Measurements from ENCODE around the gene C19orf47. TPM values are rescaled to one million over a fixed set of nuclear protein-coding genes. Genes with fewer than 3 reads are reported as not detected.
"Not testable (repeated sequence)": the region's sequence is repeated elsewhere in the genome, so short reads cannot be mapped to it uniquely, and the experiment has no call there.

The C19orf47 gene
- total and polyA plus RNA-seq, 4 donors, result 6.9 to 24.4 (median 15.8) TPM

GRCh38 chr19:40377876-40378385, 29.7 kb upstream of the C19orf47 start:
- no peak overlapping the region for H3K27ac ChIP-seq (ENCODE audit: low read depth, low read length)
- H3K4me1 ChIP-seq (ENCODE audit: control insufficient read depth, insufficient read depth, low read length), result no peaks in the 10 kb centered on the region
- no peaks in the 10 kb centered on the region for H3K27me3 ChIP-seq (ENCODE audit: control insufficient read depth, insufficient read depth, low read length)
- H3K36me3 ChIP-seq (ENCODE audit: control insufficient read depth, insufficient read depth, low read length), result peaks cover 82% of the 10 kb centered on the region
- no peak overlapping the region for H3K4me3 ChIP-seq (ENCODE audit: low read depth, low read length)
- DNase-seq (ENCODE audit: low read depth in 4 of 6, low spot score in 6 of 6), result no peak
- H3K9me3 ChIP-seq (ENCODE audit: control insufficient read depth, insufficient read depth, low read length), result no peaks in the 10 kb centered on the region
- 85% methylated on average over 21 of the region's 25 CpGs for WGBS (ENCODE audit: insufficient coverage)

- Histone ChIP-seq H3K36me3 (ENCODE audit: control insufficient read depth, insufficient read depth, low read length) (peaks cover 97% of the 10 kb centered on the region), H3K27me3 (ENCODE audit: control insufficient read depth, insufficient read depth, low read length) (no peaks in the 10 kb centered on the region), H3K4me1 (ENCODE audit: control insufficient read depth, insufficient read depth, low read length) (no peaks in the 10 kb centered on the region), H3K4me3 (ENCODE audit: low read depth, low read length) (no peak overlapping the region), H3K9me3 (ENCODE audit: control insufficient read depth, insufficient read depth, low read length) (no peaks in the 10 kb centered on the region), H3K27ac (ENCODE audit: low read depth, low read length) (no peak overlapping the region)
- no peak for DNase-seq (ENCODE audit: low read depth in 4 of 6, low spot score in 6 of 6)
- WGBS (ENCODE audit: insufficient coverage), result 95% methylated on average over 15 of the region's 17 CpGs
Measured at GRCh38 chr19:40376286-40376862, 28.2 kb upstream of the C19orf47 start.

- H3K4me3 ChIP-seq (ENCODE audit: low read depth, low read length), result no peak overlapping the region
- no peaks in the 10 kb centered on the region for H3K9me3 ChIP-seq (ENCODE audit: control insufficient read depth, insufficient read depth, low read length)
- WGBS (ENCODE audit: insufficient coverage), result 98% methylated on average over 7 of the region's 7 CpGs
- H3K36me3 ChIP-seq (ENCODE audit: control insufficient read depth, insufficient read depth, low read length), result peaks cover 98% of the 10 kb centered on the region
- no peak overlapping the region for H3K27ac ChIP-seq (ENCODE audit: low read depth, low read length)
- no peaks in the 10 kb centered on the region for H3K27me3 ChIP-seq (ENCODE audit: control insufficient read depth, insufficient read depth, low read length)
- no peaks in the 10 kb centered on the region for H3K4me1 ChIP-seq (ENCODE audit: control insufficient read depth, insufficient read depth, low read length)
- no peak for DNase-seq (ENCODE audit: low read depth in 4 of 6, low spot score in 6 of 6)
Measured at GRCh38 chr19:40374084-40374483, 25.9 kb upstream of the C19orf47 start.

GRCh38 chr19:40371802-40372122, 23.6 kb upstream of the C19orf47 start:
- 94% methylated on average over 2 of the region's 5 CpGs for WGBS (ENCODE audit: insufficient coverage)
- no peak for DNase-seq (ENCODE audit: low read depth in 4 of 6, low spot score in 6 of 6)
- H3K36me3 ChIP-seq (ENCODE audit: control insufficient read depth, insufficient read depth, low read length), result peaks cover 95% of the 10 kb centered on the region
- H3K4me3 ChIP-seq (ENCODE audit: low read depth, low read length), result no peak overlapping the region
- peaks cover 13% of the 10 kb centered on the region for H3K4me1 ChIP-seq (ENCODE audit: control insufficient read depth, insufficient read depth, low read length)
- no peaks in the 10 kb centered on the region for H3K9me3 ChIP-seq (ENCODE audit: control insufficient read depth, insufficient read depth, low read length)
- H3K27ac ChIP-seq (ENCODE audit: low read depth, low read length), result no peak overlapping the region
- no peaks in the 10 kb centered on the region for H3K27me3 ChIP-seq (ENCODE audit: control insufficient read depth, insufficient read depth, low read length)

- Histone ChIP-seq H3K36me3 (ENCODE audit: control insufficient read depth, insufficient read depth, low read length) (peaks cover 95% of the 10 kb centered on the region), H3K4me3 (ENCODE audit: low read depth, low read length) (no peak overlapping the region), H3K4me1 (ENCODE audit: control insufficient read depth, insufficient read depth, low read length) (peaks cover 19% of the 10 kb centered on the region), H3K9me3 (ENCODE audit: control insufficient read depth, insufficient read depth, low read length) (no peaks in the 10 kb centered on the region), H3K27ac (ENCODE audit: low read depth, low read length) (no peak overlapping the region), H3K27me3 (ENCODE audit: control insufficient read depth, insufficient read depth, low read length) (no peaks in the 10 kb centered on the region)
- no peak for DNase-seq (ENCODE audit: low read depth in 4 of 6, low spot score in 6 of 6)
- 93% methylated on average over 6 of the region's 7 CpGs for WGBS (ENCODE audit: insufficient coverage)
Measured at GRCh38 chr19:40370997-40371801, 23.0 kb upstream of the C19orf47 start.

GRCh38 chr19:40370253-40370652, 22.1 kb upstream of the C19orf47 start:
- WGBS (ENCODE audit: insufficient coverage), result 100% methylated on average over 1 of the region's 3 CpGs
- not testable (repeated sequence) for H3K27me3 ChIP-seq (ENCODE audit: control insufficient read depth, insufficient read depth, low read length); DNase-seq (ENCODE audit: low read depth in 4 of 6, low spot score in 6 of 6); H3K27ac ChIP-seq (ENCODE audit: low read depth, low read length); H3K9me3 ChIP-seq (ENCODE audit: control insufficient read depth, insufficient read depth, low read length); H3K4me3 ChIP-seq (ENCODE audit: low read depth, low read length)
- peaks cover 87% of the 10 kb centered on the region for H3K36me3 ChIP-seq (ENCODE audit: control insufficient read depth, insufficient read depth, low read length)
- H3K4me1 ChIP-seq (ENCODE audit: control insufficient read depth, insufficient read depth, low read length), result peaks cover 24% of the 10 kb centered on the region

- H3K4me3 ChIP-seq (ENCODE audit: low read depth, low read length), result no peak overlapping the region
- no peaks in the 10 kb centered on the region for H3K9me3 ChIP-seq (ENCODE audit: control insufficient read depth, insufficient read depth, low read length)
- peaks cover 83% of the 10 kb centered on the region for H3K36me3 ChIP-seq (ENCODE audit: control insufficient read depth, insufficient read depth, low read length)
- no peaks in the 10 kb centered on the region for H3K27me3 ChIP-seq (ENCODE audit: control insufficient read depth, insufficient read depth, low read length)
- WGBS (ENCODE audit: insufficient coverage), result 92% methylated on average over 11 of the region's 12 CpGs
- peaks cover 26% of the 10 kb centered on the region for H3K4me1 ChIP-seq (ENCODE audit: control insufficient read depth, insufficient read depth, low read length)
- no peak for DNase-seq (ENCODE audit: low read depth in 4 of 6, low spot score in 6 of 6)
- H3K27ac ChIP-seq (ENCODE audit: low read depth, low read length), result no peak overlapping the region
Measured at GRCh38 chr19:40369797-40370196, 21.6 kb upstream of the C19orf47 start.

- H3K27ac ChIP-seq (ENCODE audit: low read depth, low read length), result no peak overlapping the region
- peaks cover 63% of the 10 kb centered on the region for H3K36me3 ChIP-seq (ENCODE audit: control insufficient read depth, insufficient read depth, low read length)
Measured at GRCh38 chr19:40367577-40368434, 19.6 kb upstream of the C19orf47 start.

GRCh38 chr19:40366697-40367561, 18.7 kb upstream of the C19orf47 start:
- Histone ChIP-seq H3K4me3 (ENCODE audit: low read depth, low read length) (peak overlapping the region; percentile 65), H3K36me3 (ENCODE audit: control insufficient read depth, insufficient read depth, low read length) (peaks cover 54% of the 10 kb centered on the region), H3K9me3 (ENCODE audit: control insufficient read depth, insufficient read depth, low read length) (no peaks in the 10 kb centered on the region), H3K27me3 (ENCODE audit: control insufficient read depth, insufficient read depth, low read length) (no peaks in the 10 kb centered on the region), H3K27ac (ENCODE audit: low read depth, low read length) (no peak overlapping the region), H3K4me1 (ENCODE audit: control insufficient read depth, insufficient read depth, low read length) (peaks cover 26% of the 10 kb centered on the region)
- peak in 3 of 6 donors; percentile 44 to 87 (median 59) for DNase-seq (ENCODE audit: low read depth in 4 of 6, low spot score in 6 of 6)
- 51% methylated on average over 21 of the region's 27 CpGs for WGBS (ENCODE audit: insufficient coverage)

More at GRCh38 chr19:40367577-40368434, 19.6 kb upstream of the C19orf47 start:
- Histone ChIP-seq H3K4me3 (ENCODE audit: low read depth, low read length) (no peak overlapping the region), H3K9me3 (ENCODE audit: control insufficient read depth, insufficient read depth, low read length) (no peaks in the 10 kb centered on the region), H3K4me1 (ENCODE audit: control insufficient read depth, insufficient read depth, low read length) (peaks cover 26% of the 10 kb centered on the region), H3K27me3 (ENCODE audit: control insufficient read depth, insufficient read depth, low read length) (no peaks in the 10 kb centered on the region)
- 76% methylated on average over 14 of the region's 16 CpGs for WGBS (ENCODE audit: insufficient coverage)
- no peak for DNase-seq (ENCODE audit: low read depth in 4 of 6, low spot score in 6 of 6)
